Keratinocyte (primary cell): ENCODE results near the gene CST6. TPM values are rescaled to one million over a fixed set of nuclear protein-coding genes. Genes with fewer than 3 reads are reported as not detected.

Experiments
- DNase-seq: peaks from one replicate; pipeline ENCODE4 v3.0.0-alpha.2; 2011; ENCODE audit warnings: low read depth, missing footprints, low spot score
- FAIRE-seq: peaks from 2 replicates; lab custom pipeline; 2011; peaks lifted over from hg19 to GRCh38; lab: Jason Lieb, UNC
- H2AFZ ChIP-seq: 2 replicates; pipeline ENCODE4 v1.6.0; 2012; ENCODE audit warnings: low read length, control low read depth, inconsistent platforms; ENCODE audit not compliant: control insufficient read depth
- H3K27ac ChIP-seq: 2 replicates; pipeline ENCODE4 v1.5.1; 2011; ENCODE audit warnings: low read length; ENCODE audit not compliant: control insufficient read depth, insufficient read depth
- H3K27me3 ChIP-seq: 3 replicates; pipeline ENCODE4 v1.6.0; 2011; ENCODE audit warnings: low read length; ENCODE audit not compliant: control insufficient read depth, insufficient read depth; ENCODE audit errors: extremely low read depth
- H3K36me3 ChIP-seq, 2 experiments: 2 replicates in 1 of 2; 3 replicates in 1 of 2; pipeline ENCODE4 v1.5.1; 2011; ENCODE audit warnings: low read length in 2 of 2, mild to moderate bottlenecking in 1 of 2; ENCODE audit not compliant: control insufficient read depth in 2 of 2, insufficient read depth in 2 of 2; ENCODE audit errors: extremely low read depth in 1 of 2
- H3K4me1 ChIP-seq: 3 replicates; pipeline ENCODE4 v1.5.1; 2011; ENCODE audit warnings: low read length; ENCODE audit not compliant: control insufficient read depth, insufficient read depth; ENCODE audit errors: extremely low read depth
- H3K4me2 ChIP-seq: 3 replicates; pipeline ENCODE4 v1.6.0; 2011; ENCODE audit warnings: low read depth, low read length; ENCODE audit not compliant: control insufficient read depth, insufficient read depth; ENCODE audit errors: extremely low read depth
- H3K4me3 ChIP-seq, 3 experiments: fragments of 200-600 bp in 1 of 3; sonication (generic) in 1 of 3; 2 replicates in 2 of 3; 3 replicates in 1 of 3; pipeline ENCODE4 v1.5.1; 2011 to 2016; ENCODE audit warnings: low read length in 3 of 3, mild to moderate bottlenecking in 3 of 3, control low read depth in 2 of 3, inconsistent platforms in 1 of 3, low read depth in 1 of 3, mixed read lengths in 1 of 3, mixed run types in 1 of 3, moderate library complexity in 1 of 3; ENCODE audit not compliant: control insufficient read depth in 2 of 3, insufficient read depth in 2 of 3; ENCODE audit errors: extremely low read depth in 1 of 3
- H3K79me2 ChIP-seq: 2 replicates; pipeline ENCODE4 v1.6.0; 2012; ENCODE audit warnings: low read length; ENCODE audit not compliant: control insufficient read depth, insufficient read depth
- H3K9ac ChIP-seq: 3 replicates; pipeline ENCODE4 v1.6.0; 2011; ENCODE audit warnings: low read length; ENCODE audit not compliant: control insufficient read depth, insufficient read depth; ENCODE audit errors: extremely low read depth
- H3K9me1 ChIP-seq: 3 replicates; pipeline ENCODE4 v1.6.0; 2011; ENCODE audit warnings: low read length; ENCODE audit not compliant: control insufficient read depth, insufficient read depth; ENCODE audit errors: extremely low read depth
- H3K9me3 ChIP-seq: 2 replicates; pipeline ENCODE4 v1.5.1; 2012; ENCODE audit warnings: low read depth, low read length; ENCODE audit not compliant: control insufficient read depth
- H4K20me1 ChIP-seq: 3 replicates; pipeline ENCODE4 v1.6.0; 2011; ENCODE audit warnings: low read length; ENCODE audit not compliant: control insufficient read depth, insufficient read depth; ENCODE audit errors: extremely low read depth
- CTCF ChIP-seq, 3 experiments: IDR thresholded peaks in 1 of 3; conservative IDR thresholded peaks in 1 of 3; optimal IDR thresholded peaks in 1 of 3; 2 replicates in 2 of 3; 3 replicates in 1 of 3; pipeline versions ENCODE3 to v1.5.1; 2011; ENCODE audit warnings: low read length in 3 of 3, mild to moderate bottlenecking in 3 of 3, moderate library complexity in 2 of 3, control low read depth in 1 of 3, inconsistent platforms in 1 of 3; ENCODE audit not compliant: insufficient read depth in 2 of 3; ENCODE audit errors: extremely low read depth in 1 of 3
- EZH2 ChIP-seq: IDR thresholded peaks from one replicate; pipeline ENCODE4 v1.6.1; 2012; ENCODE audit warnings: inconsistent platforms, mild to moderate bottlenecking, low read length, moderate library complexity
- dilution Hi-C: fragments of 300-500 bp; cut with MboI; formaldehyde crosslinking; loops from one replicate; pipeline ENCODE4 v1.7.0; 2020; ENCODE audit warnings: low sequenced_read_pairs; ENCODE audit not compliant: extremely low pct_ligation_motif_present
- polyA plus RNA-seq, 5 experiments: library from polyadenylated mRNA; depleted of rRNA in 3 of 5; stranded (reverse) in 3 of 5; stranded (forward) in 1 of 5; unstranded in 1 of 5; fragments of >200 nt; gene quantifications; 1 replicate in 1 of 5; 2 replicates in 3 of 5; 3 replicates in 1 of 5; pipeline versions ENCODE4 v1.2.1 to v1.2.3, GENCODE V29; 2011 to 2012; ENCODE audit warnings: missing spikeins in 2 of 5, low read depth in 1 of 5, low replicate concordance in 1 of 5

CST6 gene
- polyA plus RNA-seq, 1 donor (not counting 4 experiments of a cell fraction or from before 2014, with no cell fraction given) = 1.4 TPM

GRCh38 chr11:66014804-66015453 lies 3.1 kb downstream of the CST6 start:
- Histone ChIP-seq H3K27ac (no peak overlapping the region), H3K4me1 (peaks cover 26% of the 10 kb centered on the region), H3K4me3 (no peak overlapping the region), H3K27me3 (no peaks in the 10 kb centered on the region), H3K9me1 (peaks cover 3% of the 10 kb centered on the region), H2AFZ (no peak overlapping the region), H4K20me1 (no peaks in the 10 kb centered on the region), H3K79me2 (no peaks in the 10 kb centered on the region), H3K9me3 (no peaks in the 10 kb centered on the region), H3K36me3 (no peaks in the 10 kb centered on the region), H3K4me2 (no peak overlapping the region), H3K9ac (no peak overlapping the region)
- FAIRE-seq = no peak
- TF ChIP-seq EZH2 = no peak
- TF ChIP-seq CTCF (optimal IDR thresholded peaks at IDR 0.05 in 1 of 3, IDR thresholded peaks at IDR 0.05 in 1 of 3, conservative IDR thresholded peaks at IDR 0.05 in 1 of 3; ENCODE audit: extremely low read depth in 1 of 3, insufficient read depth in 2 of 3, low read length in 3 of 3) = no peak
- dilution Hi-C loops = no loop called here
- DNase-seq = no peak

GRCh38 chr11:66015454-66015881 lies 3.7 kb downstream of the CST6 start:
- Histone ChIP-seq H3K9me1 (peaks cover 3% of the 10 kb centered on the region), H3K4me1 (peaks cover 26% of the 10 kb centered on the region), H3K9ac (no peak overlapping the region), H3K36me3 (no peaks in the 10 kb centered on the region), H3K4me3 (no peak overlapping the region), H3K4me2 (no peak overlapping the region), H3K27me3 (no peaks in the 10 kb centered on the region), H2AFZ (no peak overlapping the region), H3K79me2 (no peaks in the 10 kb centered on the region), H4K20me1 (no peaks in the 10 kb centered on the region), H3K27ac (no peak overlapping the region), H3K9me3 (no peaks in the 10 kb centered on the region)
- dilution Hi-C loops = no loop called here
- no peak for FAIRE-seq
- TF ChIP-seq EZH2 (no peak), CTCF (optimal IDR thresholded peaks at IDR 0.05 in 1 of 3, IDR thresholded peaks at IDR 0.05 in 1 of 3, conservative IDR thresholded peaks at IDR 0.05 in 1 of 3; ENCODE audit: extremely low read depth in 1 of 3, insufficient read depth in 2 of 3, low read length in 3 of 3) (no peak)
- no peak for DNase-seq
